ENCODE measurements around the gene CFC1.
"Not testable (repeated sequence)": the region's sequence is repeated elsewhere in the genome, so short reads cannot be mapped to it uniquely, and the experiment has no call there.

DNA sequence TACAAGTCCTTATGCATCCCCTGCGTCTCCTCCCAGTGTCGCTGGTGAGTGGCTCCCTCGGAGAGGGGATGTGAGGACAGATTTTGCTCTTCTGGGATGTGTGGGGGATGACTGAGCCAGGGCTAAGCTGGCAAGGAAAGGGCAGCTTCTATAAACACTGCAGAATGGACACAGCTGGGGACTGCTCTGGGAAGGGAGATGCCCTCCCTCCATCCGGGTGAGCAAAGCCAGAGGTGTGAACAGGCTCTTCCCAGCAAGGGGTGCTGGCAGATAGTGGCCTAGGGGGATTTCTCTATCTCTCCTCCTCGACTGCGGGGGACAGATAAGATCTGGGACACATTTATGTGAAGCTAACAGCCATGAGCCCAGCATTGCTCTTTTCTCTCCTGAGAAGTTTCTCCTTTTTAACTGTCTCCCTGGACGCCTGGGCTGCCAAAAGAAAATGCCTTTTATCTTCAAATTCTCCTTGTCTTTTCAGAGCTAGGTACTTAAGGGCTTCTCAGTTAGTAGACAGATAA is 8.5 kb downstream of the CFC1 start:
- not testable (repeated sequence) for TF ChIP-seq CTCF (conservative IDR thresholded peaks at IDR 0.05; ENCODE audit: low read depth, low read length); EZH2 (IDR thresholded peaks at IDR 0.05; ENCODE audit: low read length, unreplicated experiment)
